D341Med (cell line): Measurements from ENCODE around the gene DOK6.
A peak's percentile ranks its signal among the peaks of the same experiment; 100 is the strongest.

Experiments used
- DNase-seq: peaks from one replicate; pipeline ENCODE4 v3.0.0; 2012; ENCODE audit warnings: low spot score

Gene DOK6

GRCh38 chr18:69689121-69689759 is 288.6 kb downstream of the DOK6 start:
- DNase-seq: no peak

GRCh38 chr18:69691008-69691760 is 290.5 kb downstream of the DOK6 start:
- no peak for DNase-seq

- DNase-seq: no peak
Observed at GRCh38 chr18:69697069-69697468, 296.4 kb downstream of the DOK6 start.

- no peak for DNase-seq
Observed at GRCh38 chr18:69697689-69698088, 297.0 kb downstream of the DOK6 start.

- DNase-seq: no peak
Observed at GRCh38 chr18:69701305-69701704, 300.6 kb downstream of the DOK6 start.

- DNase-seq: no peak
Observed at GRCh38 chr18:69703461-69703860, 302.8 kb downstream of the DOK6 start.

GRCh38 chr18:69705987-69706386 is 305.3 kb downstream of the DOK6 start:
- DNase-seq: no peak

GRCh38 chr18:69708844-69709243 is 308.2 kb downstream of the DOK6 start:
- DNase-seq: no peak

GRCh38 chr18:69715191-69715795 is 314.6 kb downstream of the DOK6 start:
- DNase-seq: no peak

- DNase-seq: no peak
Observed at GRCh38 chr18:69717586-69717985, 316.9 kb downstream of the DOK6 start.

GRCh38 chr18:69718912-69719547 is 318.3 kb downstream of the DOK6 start:
- DNase-seq: no peak

GRCh38 chr18:69720422-69720821 is 319.7 kb downstream of the DOK6 start:
- DNase-seq: no peak

GRCh38 chr18:69723434-69723833 is 322.7 kb downstream of the DOK6 start:
- DNase-seq: no peak

- DNase-seq: no peak
Observed at GRCh38 chr18:69725009-69725408, 324.3 kb downstream of the DOK6 start.

- no peak for DNase-seq
Observed at GRCh38 chr18:69725855-69726508, 325.3 kb downstream of the DOK6 start.

GRCh38 chr18:69727912-69728572 is 327.4 kb downstream of the DOK6 start:
- DNase-seq: peak; percentile 50

GRCh38 chr18:69730664-69731063 is 330.0 kb downstream of the DOK6 start:
- DNase-seq: no peak

GRCh38 chr18:69734536-69734935 is 333.8 kb downstream of the DOK6 start:
- DNase-seq: no peak

- no peak for DNase-seq
Observed at GRCh38 chr18:69736730-69737129, 336.0 kb downstream of the DOK6 start.

- DNase-seq: no peak
Observed at GRCh38 chr18:69737851-69738250, 337.2 kb downstream of the DOK6 start.

GRCh38 chr18:69747388-69747787 is 346.7 kb downstream of the DOK6 start:
- no peak for DNase-seq
